NCI-H1092 (cell line): ENCODE data around the gene PTBP1.

Source experiments
- DNase-seq: peaks from one replicate; lab custom pipeline; 2025; lab: John Stamatoyannopoulos, UW

PTBP1 gene

DNA sequence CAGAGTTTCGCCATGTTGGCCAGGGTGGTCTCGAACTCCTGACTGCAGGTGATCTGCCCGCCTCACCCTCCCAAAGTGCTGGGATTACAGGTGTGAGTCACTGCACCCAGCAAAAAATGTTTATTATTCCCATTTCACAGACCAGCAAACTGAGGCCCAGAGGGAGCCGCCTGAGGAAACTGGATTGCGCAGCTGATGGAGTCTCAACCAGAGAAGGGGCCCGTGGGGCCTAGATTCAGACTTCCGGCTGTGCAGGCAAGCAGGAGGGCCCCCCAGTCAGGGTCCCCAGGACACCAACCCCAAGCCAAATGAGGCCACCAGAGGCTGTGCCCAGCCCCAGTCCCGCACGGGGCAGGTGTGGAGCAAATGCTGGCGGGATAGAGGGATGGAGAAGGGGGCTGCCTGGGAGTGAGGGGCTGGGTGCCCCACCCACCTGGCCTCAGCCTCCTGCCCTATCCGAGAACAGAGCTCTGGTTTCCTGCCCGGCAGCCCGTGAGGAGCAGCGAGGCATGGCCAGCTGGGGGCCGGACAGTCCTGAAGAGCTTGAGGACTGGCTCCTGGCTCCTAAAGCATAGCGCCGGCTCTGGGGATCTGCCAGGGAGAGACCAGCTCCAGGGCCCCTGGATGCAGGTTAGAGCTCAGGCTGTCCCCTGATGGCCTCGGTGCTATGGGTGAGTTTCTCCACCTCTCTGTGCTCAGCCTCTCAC, 24.4 kb upstream of the PTBP1 start:
- no peak for DNase-seq

DNA sequence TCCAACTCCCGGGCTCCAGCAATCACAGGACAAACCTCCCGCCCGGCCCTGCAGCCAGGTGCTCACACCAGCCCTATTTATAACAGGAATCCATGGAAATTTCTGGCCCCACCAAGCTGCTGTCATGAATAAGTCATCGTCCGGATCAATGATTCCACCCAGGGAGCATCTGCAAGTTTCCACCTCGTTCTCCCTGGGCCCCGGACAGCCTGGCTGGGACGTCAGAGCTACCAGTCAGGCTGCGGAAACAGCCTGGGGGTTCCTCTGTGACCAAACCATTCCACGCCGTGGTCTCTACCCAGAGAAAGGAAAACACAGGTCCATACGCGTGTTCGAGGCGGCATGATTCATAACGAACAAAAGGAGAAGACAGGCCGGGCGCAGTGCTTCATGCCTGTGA, 20.7 kb upstream of the PTBP1 start:
- no peak for DNase-seq

DNA sequence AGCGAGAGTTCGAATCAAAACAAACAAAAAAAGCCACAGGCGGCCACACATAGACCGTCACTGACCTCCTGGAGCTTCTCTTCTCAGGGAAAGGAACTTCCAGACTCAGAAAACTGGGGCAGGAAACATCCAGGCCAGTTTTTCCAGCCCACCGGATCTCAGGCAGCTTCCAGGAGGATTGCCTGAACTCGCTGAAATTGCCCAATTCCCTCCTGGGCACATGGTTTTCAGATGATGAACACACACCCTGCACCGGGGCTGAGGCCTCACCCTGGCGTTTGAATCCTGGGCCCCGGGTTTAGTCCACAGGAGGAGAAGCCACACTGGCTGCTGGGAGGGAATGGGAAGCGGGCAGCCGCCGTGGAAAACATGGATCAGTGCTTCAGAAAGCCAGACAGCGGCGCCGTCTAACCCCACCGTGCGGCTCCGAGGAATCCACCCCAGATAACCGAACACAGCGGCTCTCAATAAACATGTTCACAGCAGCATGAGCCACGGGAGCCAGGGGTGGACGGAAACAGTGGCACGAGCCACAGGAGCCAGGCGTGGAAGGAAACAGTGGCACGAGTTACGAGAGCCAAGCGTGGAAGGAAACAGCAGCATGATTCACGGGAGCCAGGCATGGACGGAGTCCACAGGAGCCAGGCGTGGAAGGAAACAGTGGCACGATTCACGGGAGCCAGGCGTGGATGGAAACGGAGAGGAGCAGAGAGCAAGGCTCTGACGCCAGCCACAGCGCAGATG, 18.2 kb upstream of the PTBP1 start:
- no peak for DNase-seq

DNA sequence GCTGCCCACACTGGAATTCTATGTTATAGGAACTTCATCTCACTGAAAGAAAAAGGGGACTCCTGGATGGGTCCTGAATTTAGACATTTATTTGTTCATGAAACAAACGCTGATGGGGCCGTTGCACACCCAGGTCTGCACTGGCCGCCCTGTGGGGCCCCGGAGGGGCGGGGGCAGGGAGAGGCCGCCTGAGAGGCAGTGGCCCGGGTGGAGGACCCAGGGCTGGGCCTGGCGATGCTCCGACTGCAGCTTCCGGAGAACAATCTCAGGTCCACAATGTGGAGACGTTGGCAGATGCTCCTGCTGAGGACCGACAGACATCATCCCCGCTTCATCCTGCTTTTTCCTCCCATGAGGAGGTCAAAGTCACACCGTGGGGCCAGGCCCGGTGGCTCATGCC, 16.3 kb upstream of the PTBP1 start:
- no peak for DNase-seq

DNA sequence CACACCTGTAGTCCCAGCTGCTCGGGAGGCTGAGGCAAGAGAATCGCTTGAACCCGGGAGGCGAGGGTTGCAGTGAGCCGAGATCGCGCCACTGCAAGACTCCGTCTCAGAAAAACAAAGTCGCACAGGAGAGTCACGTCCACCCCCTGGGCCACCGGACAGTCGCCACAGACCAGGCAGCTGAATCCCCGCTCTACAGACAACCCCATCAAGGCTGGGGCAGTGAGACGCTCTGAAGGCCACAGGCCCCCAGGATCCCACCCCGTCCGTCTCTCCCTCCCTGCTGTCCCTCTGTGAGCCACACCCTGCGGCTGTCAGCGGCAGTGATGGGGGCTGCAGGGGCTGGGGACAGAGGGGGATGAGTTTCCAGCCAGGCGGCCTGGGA, 15.5 kb upstream of the PTBP1 start:
- DNase-seq = no peak

DNA sequence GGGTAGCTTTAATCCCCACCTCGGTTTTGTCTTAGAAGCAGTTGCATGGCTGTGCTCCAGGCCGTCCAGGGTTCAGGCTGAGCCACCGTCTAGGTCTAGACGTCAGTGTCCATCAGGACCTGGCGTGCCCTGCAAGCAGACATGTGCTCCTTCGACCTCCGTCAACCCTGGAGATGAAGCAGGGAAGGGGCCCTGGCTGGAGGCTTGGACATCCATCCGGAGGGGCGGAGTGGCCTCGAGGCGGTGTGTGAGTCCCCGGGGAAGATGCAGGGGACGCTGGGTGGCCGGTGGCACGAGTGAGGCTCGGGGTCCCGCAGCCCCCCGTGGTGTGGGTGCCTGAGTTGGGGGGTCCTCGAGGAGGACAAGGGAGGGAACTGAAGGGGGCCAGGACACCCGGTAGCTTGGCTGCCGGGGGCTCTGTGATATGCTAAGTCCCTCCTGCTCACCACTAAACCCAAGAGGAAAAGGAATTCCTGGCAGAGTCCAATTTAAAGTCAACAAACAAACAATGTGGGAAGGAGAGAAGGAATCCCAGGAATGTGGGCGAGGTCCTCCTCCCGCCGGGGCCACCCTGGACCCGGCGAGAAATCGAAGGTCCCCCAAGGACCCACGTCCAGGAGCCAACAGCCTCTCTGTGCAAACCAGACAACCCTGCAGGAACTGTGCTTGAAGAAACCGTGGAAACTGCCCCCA, 14.9 kb upstream of the PTBP1 start:
- no peak for DNase-seq

DNA sequence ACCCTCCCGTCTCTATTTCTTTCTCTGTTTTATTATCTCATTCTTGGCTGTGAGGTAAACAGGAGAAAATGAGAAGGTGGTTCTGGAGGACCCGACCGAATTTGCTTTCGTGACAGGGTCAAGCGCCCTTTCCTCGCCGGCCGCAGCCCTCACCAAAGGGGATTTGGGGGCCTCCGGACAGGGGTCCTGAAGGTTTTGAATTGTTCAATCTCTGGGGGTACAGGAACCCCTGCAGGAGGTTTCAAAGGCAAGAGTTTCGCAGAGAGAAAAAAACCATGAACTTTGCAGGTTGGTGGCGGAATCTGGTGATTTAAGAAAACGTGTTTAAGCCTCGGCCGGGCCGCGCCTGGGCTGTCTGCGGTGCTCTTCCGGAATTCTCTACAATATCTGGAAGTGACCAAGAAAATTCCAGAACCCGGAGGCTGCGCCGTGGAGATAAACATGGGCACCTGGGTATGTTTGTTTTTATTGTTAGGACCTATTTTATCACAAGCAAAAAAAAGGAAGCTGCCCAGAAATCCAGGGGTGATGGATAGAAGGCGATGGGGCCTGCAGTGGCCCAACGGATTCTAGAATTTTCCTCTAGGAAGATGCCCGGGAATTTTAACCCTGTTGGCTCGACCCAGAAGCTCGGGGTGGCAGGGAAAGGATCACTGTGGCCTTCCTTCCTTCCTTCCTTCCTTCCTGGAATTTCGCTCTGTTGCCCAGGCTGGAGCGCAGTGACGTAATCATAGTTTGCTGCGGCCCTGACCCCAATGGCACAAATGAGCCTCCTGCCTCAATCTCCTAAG, 14.2 kb upstream of the PTBP1 start:
- no peak for DNase-seq

DNA sequence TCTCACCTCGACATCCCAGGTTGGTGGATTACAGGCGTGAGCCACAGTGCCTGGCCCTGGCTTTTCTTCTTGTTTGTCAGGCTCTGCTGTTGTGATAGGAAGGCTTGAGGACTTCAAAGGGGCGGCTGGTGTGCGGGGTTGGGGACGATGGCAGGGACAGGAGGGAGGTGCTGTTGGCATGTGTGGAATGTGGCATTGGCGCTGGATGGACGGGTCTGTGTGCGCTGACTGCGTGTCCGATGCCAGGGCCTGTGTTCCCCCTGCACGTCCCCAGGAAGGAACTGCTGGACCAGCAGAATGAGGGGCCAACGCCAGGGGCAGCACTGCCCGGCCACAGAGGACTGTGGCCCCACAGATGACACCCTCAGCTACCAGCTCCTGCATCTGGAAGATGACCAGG, 12.7 kb upstream of the PTBP1 start:
- no peak for DNase-seq

DNA sequence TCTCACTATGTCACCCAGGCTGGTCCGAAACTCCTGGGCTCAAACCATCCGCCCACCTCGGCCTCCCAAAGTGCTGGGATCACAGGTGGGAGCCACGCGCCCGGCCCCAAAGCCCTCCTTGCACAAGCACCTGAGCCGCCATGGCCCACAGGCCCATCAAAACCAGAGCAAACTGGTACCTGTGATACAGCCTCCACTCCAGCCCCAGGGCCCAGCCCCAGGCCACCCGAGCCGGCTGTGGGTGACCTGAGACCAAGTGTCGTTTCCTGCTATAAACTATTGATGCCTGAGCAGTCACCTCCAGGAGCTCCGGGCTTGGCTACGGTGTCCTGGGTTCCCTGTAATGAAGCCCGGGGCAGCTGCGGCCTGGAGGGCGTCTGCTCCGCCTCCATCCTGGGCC, 9.7 kb upstream of the PTBP1 start:
- no peak for DNase-seq

DNA sequence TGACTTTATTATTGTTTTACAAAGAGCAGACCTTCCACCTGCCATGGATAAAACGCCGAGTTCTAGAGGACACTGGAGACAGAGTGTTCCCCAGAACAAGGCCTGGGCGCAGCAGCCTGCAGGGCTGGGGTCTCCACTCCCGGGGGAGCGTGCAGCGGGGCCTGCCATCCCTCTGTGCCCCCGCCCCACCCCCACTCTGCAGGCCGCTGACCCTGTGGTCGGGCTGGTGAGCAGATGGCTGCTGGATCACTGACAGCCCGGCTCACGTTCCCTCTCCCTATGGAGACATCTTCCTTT, 8.6 kb upstream of the PTBP1 start:
- DNase-seq = no peak

DNA sequence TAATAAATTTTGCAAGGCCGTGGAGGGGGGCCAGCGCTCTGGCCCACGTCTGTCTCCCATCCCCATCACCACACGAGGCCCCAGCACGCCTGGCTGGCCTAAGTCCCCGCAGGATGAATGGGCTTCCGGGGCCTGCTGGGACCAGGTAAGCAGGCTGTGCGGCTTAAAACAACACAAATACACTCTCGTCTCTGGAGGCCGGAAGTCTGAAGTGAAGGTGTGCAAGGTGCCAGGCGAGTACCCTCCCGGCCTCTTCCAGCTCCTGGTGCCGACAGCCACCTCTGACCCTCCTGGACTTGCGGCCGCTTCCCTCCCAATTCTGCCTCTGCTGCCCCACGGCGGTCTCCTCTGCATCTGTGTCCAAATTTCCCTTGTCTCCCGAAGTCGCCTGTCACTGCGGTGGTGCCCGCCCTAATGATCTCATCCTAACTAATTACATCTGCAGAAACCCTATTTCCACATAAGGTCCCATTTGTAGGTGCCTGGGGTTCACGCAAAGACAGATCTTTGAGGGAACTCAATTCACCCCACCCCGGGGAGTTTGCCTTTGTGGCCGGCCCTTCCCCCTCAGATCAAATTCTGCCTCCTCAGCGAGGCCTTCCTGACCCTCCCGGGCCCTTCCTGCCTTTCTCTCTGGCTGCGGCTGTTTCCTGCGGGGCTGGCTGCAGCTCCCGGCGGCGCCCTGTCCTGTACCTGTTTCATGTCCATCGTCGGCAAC, 8.1 kb upstream of the PTBP1 start:
- no peak for DNase-seq

DNA sequence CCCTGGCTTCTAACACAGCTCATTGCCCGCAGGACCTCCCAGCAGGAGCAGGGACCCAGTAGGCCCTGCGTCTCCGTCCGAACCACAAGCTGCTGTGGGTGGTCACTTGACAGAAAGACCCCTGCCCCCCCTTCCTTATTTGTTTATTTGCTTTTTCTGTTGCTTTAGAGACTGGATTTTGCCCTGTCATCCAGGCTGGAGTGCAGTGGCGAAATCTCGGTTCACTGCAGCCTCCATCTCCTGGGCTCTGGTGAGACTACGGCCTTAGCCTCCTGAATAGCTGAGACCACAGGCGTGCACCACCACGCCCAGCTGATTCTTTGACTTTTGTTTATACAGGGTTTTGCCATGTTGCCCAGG, 7.6 kb upstream of the PTBP1 start:
- no peak for DNase-seq

DNA sequence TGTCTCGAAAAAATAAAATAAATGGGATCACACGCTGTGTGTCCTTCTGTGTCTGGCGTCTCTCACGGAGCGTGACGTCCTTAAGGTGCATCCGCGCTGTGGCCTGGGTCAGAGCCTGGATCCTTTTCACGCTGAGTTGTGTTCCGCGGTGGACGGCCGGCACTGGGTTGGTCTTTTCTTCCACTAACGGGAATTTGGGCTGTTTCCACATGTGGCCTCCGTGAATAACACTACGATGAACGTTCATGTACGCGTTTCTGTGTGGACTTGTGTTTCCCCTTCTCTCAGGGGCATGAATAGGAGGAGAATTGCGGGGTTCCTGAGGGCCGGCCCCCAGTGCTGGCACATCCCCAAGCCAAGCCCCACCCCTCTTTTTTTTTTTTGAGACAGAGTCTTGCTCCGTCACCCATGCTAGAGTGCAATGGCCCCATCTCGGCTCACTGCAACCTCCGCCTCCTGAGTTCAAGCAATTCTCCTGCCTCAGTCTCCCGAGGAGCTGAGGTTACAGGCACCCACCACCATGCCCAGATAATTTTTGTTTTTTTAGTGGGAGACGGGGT, 6.2 kb upstream of the PTBP1 start:
- DNase-seq = no peak

DNA sequence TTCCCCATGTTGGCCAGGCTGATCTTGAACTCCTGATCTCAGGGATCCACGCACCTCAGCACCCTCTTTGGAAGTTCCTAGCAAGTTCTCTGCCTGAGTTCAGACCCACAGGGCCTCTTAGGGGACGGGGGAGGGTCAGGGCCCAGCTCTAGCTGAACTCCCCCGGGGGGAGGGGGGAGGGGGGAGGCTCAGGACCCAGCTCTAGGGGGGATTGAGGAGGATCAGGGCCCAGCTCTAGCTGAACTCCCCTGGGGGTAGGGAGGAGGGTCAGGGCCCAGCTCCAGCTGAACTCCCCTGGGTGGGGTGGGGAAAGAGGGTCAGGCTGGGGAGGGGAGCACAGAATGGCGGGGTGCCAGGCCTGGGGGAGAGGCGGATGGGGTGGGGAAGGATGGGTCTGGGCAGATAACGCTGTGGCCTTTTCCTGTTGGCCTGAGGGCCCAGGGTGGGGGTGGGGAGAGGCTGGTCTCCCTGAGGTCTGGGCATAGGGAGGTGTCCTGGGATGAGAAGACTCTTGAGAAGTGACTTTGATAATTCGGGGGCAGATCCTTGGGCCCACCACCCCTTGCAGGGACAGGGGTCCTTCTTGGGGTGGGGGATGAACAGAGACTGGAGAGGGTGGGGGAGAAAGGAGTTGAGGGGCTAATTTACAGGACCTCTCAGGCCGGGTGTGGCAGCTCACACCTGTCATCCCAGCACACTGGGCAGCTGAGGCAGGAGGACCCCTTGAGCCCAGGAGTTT, 5.5 kb upstream of the PTBP1 start:
- no peak for DNase-seq

DNA sequence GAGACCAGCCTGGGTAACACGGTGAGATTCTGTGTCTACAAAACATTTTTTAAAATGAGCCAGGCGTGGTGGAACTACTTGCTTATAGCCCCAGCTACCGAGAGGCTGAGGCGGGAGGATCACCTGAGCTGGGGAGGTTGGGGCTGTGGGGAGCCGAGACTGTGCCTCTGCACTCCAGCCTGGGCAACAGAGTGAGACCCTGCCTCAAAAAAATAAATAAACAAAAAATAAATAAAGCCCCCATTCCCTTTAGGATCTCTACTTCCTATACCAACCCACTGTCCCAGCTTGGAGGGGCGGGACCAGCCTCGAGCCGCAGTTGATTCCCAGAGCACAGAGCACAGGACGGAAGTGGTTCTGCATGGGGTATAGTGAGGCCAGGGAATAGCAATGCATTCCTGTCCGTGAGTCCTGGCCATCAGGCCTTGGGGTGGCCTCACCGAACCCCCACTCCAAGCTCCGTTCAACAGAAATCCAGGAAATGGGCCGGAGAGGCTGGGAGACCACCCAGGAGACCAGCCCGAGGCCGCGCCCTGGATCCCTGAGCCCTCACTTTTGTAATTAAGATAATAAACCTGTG, 4.9 kb upstream of the PTBP1 start:
- no peak for DNase-seq

DNA sequence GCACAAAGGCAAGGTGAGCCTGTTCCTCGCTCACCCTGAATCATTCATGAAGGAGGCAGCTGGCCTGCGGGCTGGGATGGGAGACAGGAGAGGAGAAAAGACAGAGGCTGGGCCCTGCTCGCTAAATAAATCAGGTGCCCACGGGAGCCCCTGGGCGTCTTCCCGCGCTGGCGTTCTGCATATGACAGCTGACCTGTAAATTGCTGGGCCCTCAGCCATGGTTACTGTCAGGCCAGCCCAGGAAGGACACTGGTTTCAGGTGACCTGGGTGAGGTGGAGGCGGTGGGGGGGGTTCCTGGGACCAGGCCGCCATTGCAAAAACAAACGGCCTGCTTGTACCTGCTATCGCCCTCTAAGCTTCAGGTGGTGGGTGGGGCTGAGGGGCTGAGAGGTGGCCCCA, 3.4 kb upstream of the PTBP1 start:
- no peak for DNase-seq

DNA sequence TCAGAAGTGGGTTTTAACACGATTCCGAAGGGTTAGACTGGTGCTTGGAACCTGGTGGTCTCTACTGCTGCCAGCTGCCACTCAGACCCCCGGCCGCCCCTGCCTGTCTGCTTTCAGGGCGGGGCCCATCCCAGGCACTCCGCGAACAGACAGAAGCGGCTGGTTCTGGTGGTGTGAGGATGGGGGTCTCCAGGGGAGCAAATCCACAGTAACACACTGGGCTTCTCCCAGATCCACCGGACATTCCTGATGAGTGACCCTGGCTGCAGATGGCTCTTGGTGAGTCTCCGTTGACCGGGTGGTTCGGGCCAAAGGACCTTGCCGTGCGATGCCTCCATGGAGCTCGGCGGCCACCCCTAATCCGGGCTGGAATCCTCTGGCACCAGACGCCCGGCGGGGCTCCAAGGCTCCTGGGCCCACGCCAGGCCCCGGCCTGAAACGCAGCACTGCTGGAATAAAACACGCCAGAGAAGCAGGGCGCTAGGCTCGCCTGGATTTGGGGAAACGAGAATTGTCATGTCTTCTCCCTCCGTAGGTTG, 2.1 kb upstream of the PTBP1 start:
- DNase-seq = no peak

DNA sequence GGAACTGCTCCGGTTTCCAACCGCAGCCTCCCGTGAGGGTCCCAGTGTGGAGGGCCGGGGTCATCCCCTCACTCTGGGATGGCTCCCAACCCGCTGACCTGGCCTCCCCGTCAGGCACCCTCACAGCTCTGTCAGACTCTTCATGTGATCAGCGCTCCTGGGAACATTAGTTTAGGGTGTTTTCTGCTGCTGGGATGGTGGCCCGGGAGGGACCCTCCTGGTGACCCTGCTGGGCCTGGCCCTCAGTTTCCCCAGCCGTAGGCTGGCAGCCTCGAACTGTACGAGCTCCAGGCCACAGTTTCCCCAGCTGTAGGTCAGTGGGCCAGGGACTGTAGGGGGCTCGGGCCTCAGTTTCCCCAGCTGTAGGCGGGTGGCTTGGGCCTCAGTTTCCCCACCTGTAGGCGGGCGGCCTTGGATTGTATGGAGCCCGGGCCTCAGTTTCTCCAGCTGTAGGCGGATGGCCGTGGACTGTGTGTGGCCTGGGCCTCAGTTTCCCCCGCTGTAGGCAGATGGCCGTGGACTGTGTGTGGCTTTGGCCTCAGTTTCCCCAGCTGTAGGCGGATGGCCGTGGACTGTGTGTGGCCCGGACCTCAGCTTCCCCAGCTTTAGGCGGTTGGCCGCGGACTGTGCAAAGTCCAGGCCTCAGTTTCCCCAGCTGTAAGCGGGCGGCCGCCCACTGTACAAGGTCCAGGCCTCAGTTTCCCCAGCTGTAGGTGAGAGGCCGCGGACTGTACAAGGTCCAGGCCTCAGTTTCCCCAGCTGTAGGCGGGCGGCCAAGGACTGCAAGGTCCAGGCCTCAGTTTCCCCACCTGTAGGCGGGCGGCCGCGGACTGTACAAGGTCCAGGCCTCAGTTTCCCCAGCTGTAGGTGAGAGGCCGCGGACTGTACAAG, 1.3 kb upstream of the PTBP1 start:
- no peak for DNase-seq
